Esophagus muscularis mucosa (tissue), 4 donors: ENCODE measurements around the gene TGFBRAP1. TPM values are rescaled to one million over a fixed set of nuclear protein-coding genes. Genes with fewer than 3 reads are reported as not detected.

ENCODE experiments used
- DNase-seq: peaks from one replicate; pipeline ENCODE4 v3.0.0-alpha.2; 2017; ENCODE audit errors: extremely low spot score
- H3K27ac ChIP-seq, 4 donors: fragments of 200-600 bp; sonication (generic); replicated peaks in 1 of 4; 1 replicate in 3 of 4; 2 replicates in 1 of 4; pipeline ENCODE4 v1.5.1; 2016 to 2019; ENCODE audit warnings: mild to moderate bottlenecking in 1 of 4
- H3K27me3 ChIP-seq, 4 donors: fragments of 200-600 bp; sonication (generic); one replicate each; pipeline versions ENCODE4 v1.5.1 to v1.6.0; 2016 to 2019
- H3K36me3 ChIP-seq, 4 donors: fragments of 200-600 bp; sonication (generic); one replicate each; pipeline ENCODE4 v1.5.1; 2016 to 2019
- H3K4me1 ChIP-seq, 4 donors: fragments of 200-600 bp; sonication (generic); one replicate each; pipeline ENCODE4 v1.5.1; 2016 to 2019
- H3K4me3 ChIP-seq, 4 donors: fragments of 200-600 bp; sonication (generic); 1 replicate in 2 of 4; 2 replicates in 2 of 4; pipeline ENCODE4 v1.5.1; 2016 to 2019; ENCODE audit warnings: mild to moderate bottlenecking in 4 of 4, moderate library complexity in 1 of 4
- H3K9me3 ChIP-seq, 4 donors: fragments of 200-600 bp; sonication (generic); 1 replicate in 3 of 4; 2 replicates in 1 of 4; pipeline ENCODE4 v1.5.1; 2016 to 2019
- EP300 ChIP-seq: sonication (generic); formaldehyde crosslinking; IDR thresholded peaks from one replicate; pipeline ENCODE4 v1.6.1; 2017; ENCODE audit warnings: antibody characterized with exemption
- POLR2A ChIP-seq: fragments of 450-650 bp; IDR thresholded peaks from one replicate; pipeline ENCODE4 v1.6.1; 2017; ENCODE audit warnings: antibody characterized with exemption, moderate library complexity, mild to moderate bottlenecking, low read depth
- POLR2AphosphoS5 ChIP-seq, 2 donors: sonication (generic); formaldehyde crosslinking; IDR thresholded peaks; one replicate each; pipeline ENCODE4 v1.6.1; 2017; ENCODE audit warnings: antibody characterized with exemption in 2 of 2
- WGBS: methylation state at CpG from one replicate; pipeline ENCODE4 v1.1.5; 2018; 5-methylcytosine and 5-hydroxymethylcytosine counted together
- intact Hi-C: fragments of 100-400 bp; cut with DNase I; formaldehyde crosslinking; loops from one replicate; pipeline ENCODE4 v1.15.1; 2023
- total RNA-seq, 4 donors: library from RNA; depleted of rRNA; stranded (reverse); fragments of >200 nt; gene quantifications; one replicate each; pipeline versions ENCODE4 v1.1.0 to v1.2.1, GENCODE V29; 2016
- TF ChIP-seq, protein P1 (sequence below), 3 experiments: fragments of 200-600 bp in 2 of 3; fragments of 450-650 bp in 1 of 3; sonication (generic) in 2 of 3; IDR thresholded peaks; one replicate each; pipeline ENCODE4 v1.5.1; 2017 to 2019; ENCODE audit warnings: antibody characterized with exemption in 3 of 3, mild to moderate bottlenecking in 2 of 3, moderate library complexity in 1 of 3

The TGFBRAP1 gene
- total RNA-seq, 4 donors from 2014 or later = 20.8 to 34.4 (median 27.9) TPM

GRCh38 chr2:105278654-105279053, 50.9 kb downstream of the TGFBRAP1 start:
- Histone ChIP-seq H3K36me3 (peaks cover 41 to 100% (median 86%) of the 10 kb centered on the region in 4 donors), H3K9me3 (no peaks in the 10 kb centered on the region), H3K4me3 (no peak overlapping the region), H3K27me3 (no peaks in the 10 kb centered on the region), H3K27ac (no peak overlapping the region), H3K4me1 (no peaks in the 10 kb centered on the region)
- no peak for DNase-seq
- TF ChIP-seq POLR2AphosphoS5 (IDR thresholded peaks at IDR 0.05) = no peak
- TF ChIP-seq, protein P1, sequence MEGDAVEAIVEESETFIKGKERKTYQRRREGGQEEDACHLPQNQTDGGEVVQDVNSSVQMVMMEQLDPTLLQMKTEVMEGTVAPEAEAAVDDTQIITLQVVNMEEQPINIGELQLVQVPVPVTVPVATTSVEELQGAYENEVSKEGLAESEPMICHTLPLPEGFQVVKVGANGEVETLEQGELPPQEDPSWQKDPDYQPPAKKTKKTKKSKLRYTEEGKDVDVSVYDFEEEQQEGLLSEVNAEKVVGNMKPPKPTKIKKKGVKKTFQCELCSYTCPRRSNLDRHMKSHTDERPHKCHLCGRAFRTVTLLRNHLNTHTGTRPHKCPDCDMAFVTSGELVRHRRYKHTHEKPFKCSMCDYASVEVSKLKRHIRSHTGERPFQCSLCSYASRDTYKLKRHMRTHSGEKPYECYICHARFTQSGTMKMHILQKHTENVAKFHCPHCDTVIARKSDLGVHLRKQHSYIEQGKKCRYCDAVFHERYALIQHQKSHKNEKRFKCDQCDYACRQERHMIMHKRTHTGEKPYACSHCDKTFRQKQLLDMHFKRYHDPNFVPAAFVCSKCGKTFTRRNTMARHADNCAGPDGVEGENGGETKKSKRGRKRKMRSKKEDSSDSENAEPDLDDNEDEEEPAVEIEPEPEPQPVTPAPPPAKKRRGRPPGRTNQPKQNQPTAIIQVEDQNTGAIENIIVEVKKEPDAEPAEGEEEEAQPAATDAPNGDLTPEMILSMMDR (IDR thresholded peaks at IDR 0.05) = no peak
- TF ChIP-seq EP300 = no peak
- TF ChIP-seq POLR2A = no peak
- 70% methylated on average over 5 of the region's 5 CpGs for WGBS
- intact Hi-C loops = no loop called here

GRCh38 chr2:105274046-105274445, 55.5 kb downstream of the TGFBRAP1 start:
- DNase-seq = no peak
- peaks cover 73 to 100% (median 91%) of the 10 kb centered on the region in 4 donors for H3K36me3 ChIP-seq
- intact Hi-C loops = no loop called here
- no peaks in the 10 kb centered on the region for H3K4me1 ChIP-seq
- WGBS = 82% methylated on average over 4 of the region's 4 CpGs
- no peaks in the 10 kb centered on the region for H3K9me3 ChIP-seq
- H3K4me3 ChIP-seq = no peak overlapping the region
- TF ChIP-seq POLR2A (no peak), POLR2AphosphoS5 (IDR thresholded peaks at IDR 0.05) (no peak), EP300 (no peak)
- TF ChIP-seq, protein P1 (IDR thresholded peaks at IDR 0.05) = no peak
- no peak overlapping the region for H3K27ac ChIP-seq
- no peaks in the 10 kb centered on the region for H3K27me3 ChIP-seq

GRCh38 chr2:105272176-105272575, 57.4 kb downstream of the TGFBRAP1 start:
- peaks cover 73 to 100% (median 94%) of the 10 kb centered on the region in 4 donors for H3K36me3 ChIP-seq
- H3K4me1 ChIP-seq = no peaks in the 10 kb centered on the region
- no peak overlapping the region for H3K27ac ChIP-seq
- H3K27me3 ChIP-seq = no peaks in the 10 kb centered on the region
- TF ChIP-seq, protein P1 (IDR thresholded peaks at IDR 0.05) = no peak
- TF ChIP-seq POLR2A (no peak), EP300 (no peak), POLR2AphosphoS5 (IDR thresholded peaks at IDR 0.05) (no peak)
- 89% methylated on average over 3 of the region's 9 CpGs for WGBS
- no peaks in the 10 kb centered on the region for H3K9me3 ChIP-seq
- no peak for DNase-seq
- intact Hi-C loops = no loop called here
- no peak overlapping the region for H3K4me3 ChIP-seq

DNA sequence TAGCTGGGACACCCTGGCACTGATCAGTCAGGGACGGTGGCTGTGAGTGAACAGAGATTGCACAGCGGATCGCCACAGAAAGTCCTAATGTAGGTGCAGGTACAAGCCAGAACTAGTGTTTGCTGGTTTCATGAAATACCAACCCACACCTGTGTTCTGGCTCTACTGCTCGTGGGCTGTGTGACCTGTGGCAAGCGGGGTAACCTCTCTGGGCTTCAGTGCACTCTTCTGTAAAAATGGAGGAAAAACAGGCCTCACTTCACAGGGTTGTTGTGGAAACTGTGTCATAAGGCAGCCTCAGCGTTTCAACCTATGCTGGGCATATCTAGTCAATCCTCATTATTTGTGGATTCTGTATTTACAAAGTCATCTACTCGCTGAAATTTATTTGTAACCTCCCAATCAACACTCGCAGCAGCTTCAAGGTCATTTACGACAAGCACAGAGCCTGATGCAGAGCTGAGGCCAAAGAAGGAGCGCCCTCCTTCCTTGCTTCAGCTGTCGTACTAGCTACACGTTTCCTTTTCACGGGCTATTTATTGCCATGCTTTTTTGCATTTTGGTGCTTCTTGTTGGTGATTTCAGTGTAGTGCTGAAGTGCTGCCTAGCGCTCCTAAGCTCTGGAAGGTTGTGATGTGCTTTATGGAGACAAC, 58.0 kb downstream of the TGFBRAP1 start:
- TF ChIP-seq POLR2A (no peak), EP300 (no peak), POLR2AphosphoS5 (IDR thresholded peaks at IDR 0.05) (no peak)
- TF ChIP-seq, protein P1 (IDR thresholded peaks at IDR 0.05) = no peak
- DNase-seq = no peak
- intact Hi-C loops = no loop called here
- Histone ChIP-seq H3K36me3 (peaks cover 73 to 100% (median 94%) of the 10 kb centered on the region in 4 donors), H3K27ac (no peak overlapping the region), H3K4me1 (no peaks in the 10 kb centered on the region), H3K4me3 (no peak overlapping the region), H3K27me3 (no peaks in the 10 kb centered on the region), H3K9me3 (no peaks in the 10 kb centered on the region)
- 93% methylated on average over 13 of the region's 14 CpGs for WGBS

DNA sequence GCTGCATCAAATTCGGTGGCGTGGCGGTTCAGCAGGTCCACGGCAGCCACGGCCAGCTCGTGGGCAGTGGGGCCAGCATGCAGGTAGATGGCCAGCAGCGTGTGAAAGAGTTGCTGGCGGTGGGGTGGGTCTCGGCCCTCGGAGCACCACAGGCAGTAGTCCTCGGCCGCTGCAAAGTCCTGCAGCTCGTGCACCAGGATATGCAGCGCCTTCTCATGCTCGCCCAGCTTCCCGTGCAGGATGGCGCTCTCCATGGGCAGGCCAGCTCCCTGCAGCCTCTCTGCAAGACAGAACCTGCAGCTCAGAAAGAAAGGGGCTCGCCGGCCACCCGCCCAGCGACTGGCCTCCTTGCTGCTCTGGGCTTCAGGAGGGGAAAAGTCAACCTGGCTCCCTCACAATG, 60.1 kb downstream of the TGFBRAP1 start:
- H3K36me3 ChIP-seq = peaks cover 75 to 99% (median 89%) of the 10 kb centered on the region in 4 donors

More for the DNA sequence above, 60.1 kb downstream of the TGFBRAP1 start:
- no peak for TF ChIP-seq POLR2AphosphoS5 (IDR thresholded peaks at IDR 0.05)
- TF ChIP-seq, protein P1 (IDR thresholded peaks at IDR 0.05) = no peak
- no peak for TF ChIP-seq POLR2A
- no peak for TF ChIP-seq EP300
- DNase-seq = no peak
- 100% methylated on average over 1 of the region's 21 CpGs for WGBS
- H3K27me3 ChIP-seq = no peaks in the 10 kb centered on the region
- H3K4me3 ChIP-seq = no peak overlapping the region
- intact Hi-C loops = no loop called here
- H3K4me1 ChIP-seq = no peaks in the 10 kb centered on the region
- no peak overlapping the region for H3K27ac ChIP-seq
- H3K9me3 ChIP-seq = no peaks in the 10 kb centered on the region
